ENCODE measurements around the gene CUBN. TPM values are rescaled to one million over a fixed set of nuclear protein-coding genes. Genes with fewer than 3 reads are reported as not detected.

The CUBN gene
- polyA plus RNA-seq, 2 of the 4 experiments (the other 2 are of a cell fraction), result 0.08 to 0.28 TPM

GRCh38 chr10:17100586-17100985 lies 29.0 kb downstream of the CUBN start (continued):
- TF ChIP-seq REST (IDR thresholded peaks at IDR 0.05) (no peak), EP300 (IDR thresholded peaks at IDR 0.05) (no peak), NR3C1 (IDR thresholded peaks at IDR 0.05) (no peak), NFE2L2 (conservative IDR thresholded peaks at IDR 0.05; ENCODE audit: low read length) (no peak), BHLHE40 (IDR thresholded peaks at IDR 0.05; ENCODE audit: low read depth, low read length) (no peak), PBX3 (IDR thresholded peaks at IDR 0.05) (no peak), HOXB13 (CRISPR knock-in tag; IDR thresholded peaks at IDR 0.05; ENCODE audit: low read depth) (no peak), HOXB5 (CRISPR knock-in tag; IDR thresholded peaks at IDR 0.05) (no peak), HMGXB4 (CRISPR knock-in tag; IDR thresholded peaks at IDR 0.05; ENCODE audit: borderline replicate concordance) (no peak)

GRCh38 chr10:17098012-17098411 lies 31.6 kb downstream of the CUBN start:
- ChIA-PET POLR2A (no interaction called here), CTCF (interaction anchor here (0.6 kb wide), 1 partner anchor 54 kb away, joined by 3 read pairs; no protein-coding TSS in a partner anchor)
- no peaks in the 10 kb centered on the region for H3K4me1 ChIP-seq
- no peak for FAIRE-seq
- no peak overlapping the region for H3K4me3 ChIP-seq
- H3K4me2 ChIP-seq, result no peak overlapping the region
- 78% methylated on average over 3 of the region's 3 CpGs for WGBS (ENCODE audit: missing lambda C conversion rate)
- DNase-seq (ENCODE audit: low read depth in 1 of 2, low spot score in 1 of 2), result no peak
- no peak for ATAC-seq
- TF ChIP-seq TP53 (CRISPR knock-in tag; IDR thresholded peaks at IDR 0.05) (no peak), CBX2 (IDR thresholded peaks at IDR 0.05; ENCODE audit: borderline replicate concordance, low read depth) (no peak), RARB (CRISPR knock-in tag; IDR thresholded peaks at IDR 0.05) (no peak), CBX8 (IDR thresholded peaks at IDR 0.05) (no peak), ESRRA (IDR thresholded peaks at IDR 0.05; ENCODE audit: borderline replicate concordance, low read length) (no peak), EHF (CRISPR knock-in tag; IDR thresholded peaks at IDR 0.05) (no peak), HOXB13 (CRISPR knock-in tag; IDR thresholded peaks at IDR 0.05; ENCODE audit: low read depth) (no peak), RCOR1 (IDR thresholded peaks at IDR 0.05; ENCODE audit: low read depth, low read length) (no peak)
- peaks cover 10% of the 10 kb centered on the region; the same call in 2 of the 3 replicates for H3K9me3 ChIP-seq
- H3K27ac ChIP-seq, result no peak overlapping the region

- DNase-seq (ENCODE audit: low read depth in 1 of 2, low spot score in 1 of 2) (no peak), ATAC-seq (no peak), FAIRE-seq (no peak)
- H3K27ac ChIP-seq, result no peak overlapping the region
- no peak overlapping the region for H3K4me2 ChIP-seq
- no peaks in the 10 kb centered on the region for H3K4me1 ChIP-seq
- H3K9me3 ChIP-seq, result peaks cover 10% of the 10 kb centered on the region; the same call in 2 of the 3 replicates
- no peak overlapping the region for H3K4me3 ChIP-seq
- POLR2A ChIA-PET, result no interaction called here
- CTCF ChIA-PET, result interaction anchor here (1.3 kb wide), 1 partner anchor 252 kb away, joined by 3 read pairs; no protein-coding TSS in a partner anchor
- no peak for TF ChIP-seq BHLHE40 (IDR thresholded peaks at IDR 0.05; ENCODE audit: low read depth, low read length)
- TF ChIP-seq GATA3 (IDR thresholded peaks at IDR 0.05; ENCODE audit: borderline replicate concordance), result no peak
- TF ChIP-seq CTCF (IDR thresholded peaks at IDR 0.05), result no peak
- TF ChIP-seq KDM5A (IDR thresholded peaks at IDR 0.05), result no peak
- TF ChIP-seq SREBF2 (IDR thresholded peaks at IDR 0.05), result no peak
- no peak for TF ChIP-seq HES2 (IDR thresholded peaks at IDR 0.05)
- no peak for TF ChIP-seq USF2 (IDR thresholded peaks at IDR 0.05)
- no peak for TF ChIP-seq ZC3H11A (IDR thresholded peaks at IDR 0.05)
- no peak for TF ChIP-seq ESRRA (IDR thresholded peaks at IDR 0.05; ENCODE audit: borderline replicate concordance, low read length)
- TF ChIP-seq FOSB (CRISPR knock-in tag; IDR thresholded peaks at IDR 0.05), result no peak
- no peak for TF ChIP-seq FOSL2 (IDR thresholded peaks at IDR 0.05)
- no peak for TF ChIP-seq FOSL2 (CRISPR knock-in tag; IDR thresholded peaks at IDR 0.05)
- no peak for TF ChIP-seq CHD2 (IDR thresholded peaks at IDR 0.05; ENCODE audit: low read length, partially characterized antibody)
- TF ChIP-seq HOXA7 (CRISPR knock-in tag; IDR thresholded peaks at IDR 0.05), result no peak
- no peak for TF ChIP-seq MAFK (IDR thresholded peaks at IDR 0.05; ENCODE audit: partially characterized antibody)
Observed at GRCh38 chr10:17094844-17095243, 34.8 kb downstream of the CUBN start.
